ENCODE measurements around the gene RAPGEF4. TPM values are rescaled to one million over a fixed set of nuclear protein-coding genes. Genes with fewer than 3 reads are reported as not detected.
"Not testable (repeated sequence)": the region's sequence is repeated elsewhere in the genome, so short reads cannot be mapped to it uniquely, and the experiment has no call there.

The RAPGEF4 gene
- polyA plus RNA-seq, 1 experiment: 1.3 TPM

DNA sequence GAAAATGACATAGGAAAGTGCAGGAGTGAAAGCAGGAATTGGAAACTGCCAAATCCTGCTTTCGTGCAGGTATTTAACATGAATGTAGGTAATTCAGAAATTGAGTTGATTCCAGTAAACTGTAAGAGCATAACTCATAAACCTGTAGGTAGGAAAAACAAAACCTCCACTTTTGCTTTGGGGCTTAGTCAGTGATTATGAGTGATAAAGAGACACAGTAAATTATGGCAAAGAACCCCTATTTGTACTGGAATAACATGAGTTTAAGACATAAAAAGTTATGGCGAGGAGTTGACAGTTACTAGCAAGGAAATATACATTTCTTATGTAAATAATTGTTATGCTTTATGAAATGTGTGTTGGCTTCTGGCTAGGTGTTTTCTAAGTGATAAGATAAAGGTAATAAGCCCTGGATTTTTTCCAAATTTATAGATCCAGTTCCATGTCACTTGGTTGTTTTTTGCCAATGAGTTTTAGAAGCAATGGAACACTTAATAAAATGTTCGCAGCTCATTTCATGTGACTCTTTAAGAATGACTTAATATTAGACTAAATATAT is 357.3 kb downstream of the RAPGEF4 start:
- CTCF ChIA-PET: interaction anchor here (3.0 to 3.2 kb wide), 2 partner anchors 65 to 118 kb away, joined by 20 to 24 read pairs; no protein-coding TSS in a partner anchor
- POLR2A ChIA-PET: no interaction called here
- no peak overlapping the region for H3K4me3 ChIP-seq (ENCODE audit: low read depth, low read length)
- no peaks in the 10 kb centered on the region for H3K27me3 ChIP-seq (ENCODE audit: control insufficient read depth, insufficient read depth, low read length)
- H3K9me3 ChIP-seq (ENCODE audit: control insufficient read depth, insufficient read depth, low read length): no peaks in the 10 kb centered on the region
- no peak for DNase-seq (ENCODE audit: low read depth, low spot score)
- H3K27ac ChIP-seq (ENCODE audit: low read depth, low read length): no peak overlapping the region
- TF ChIP-seq, protein P1, sequence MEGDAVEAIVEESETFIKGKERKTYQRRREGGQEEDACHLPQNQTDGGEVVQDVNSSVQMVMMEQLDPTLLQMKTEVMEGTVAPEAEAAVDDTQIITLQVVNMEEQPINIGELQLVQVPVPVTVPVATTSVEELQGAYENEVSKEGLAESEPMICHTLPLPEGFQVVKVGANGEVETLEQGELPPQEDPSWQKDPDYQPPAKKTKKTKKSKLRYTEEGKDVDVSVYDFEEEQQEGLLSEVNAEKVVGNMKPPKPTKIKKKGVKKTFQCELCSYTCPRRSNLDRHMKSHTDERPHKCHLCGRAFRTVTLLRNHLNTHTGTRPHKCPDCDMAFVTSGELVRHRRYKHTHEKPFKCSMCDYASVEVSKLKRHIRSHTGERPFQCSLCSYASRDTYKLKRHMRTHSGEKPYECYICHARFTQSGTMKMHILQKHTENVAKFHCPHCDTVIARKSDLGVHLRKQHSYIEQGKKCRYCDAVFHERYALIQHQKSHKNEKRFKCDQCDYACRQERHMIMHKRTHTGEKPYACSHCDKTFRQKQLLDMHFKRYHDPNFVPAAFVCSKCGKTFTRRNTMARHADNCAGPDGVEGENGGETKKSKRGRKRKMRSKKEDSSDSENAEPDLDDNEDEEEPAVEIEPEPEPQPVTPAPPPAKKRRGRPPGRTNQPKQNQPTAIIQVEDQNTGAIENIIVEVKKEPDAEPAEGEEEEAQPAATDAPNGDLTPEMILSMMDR (IDR thresholded peaks at IDR 0.05; ENCODE audit: low read depth, low read length): no peak

DNA sequence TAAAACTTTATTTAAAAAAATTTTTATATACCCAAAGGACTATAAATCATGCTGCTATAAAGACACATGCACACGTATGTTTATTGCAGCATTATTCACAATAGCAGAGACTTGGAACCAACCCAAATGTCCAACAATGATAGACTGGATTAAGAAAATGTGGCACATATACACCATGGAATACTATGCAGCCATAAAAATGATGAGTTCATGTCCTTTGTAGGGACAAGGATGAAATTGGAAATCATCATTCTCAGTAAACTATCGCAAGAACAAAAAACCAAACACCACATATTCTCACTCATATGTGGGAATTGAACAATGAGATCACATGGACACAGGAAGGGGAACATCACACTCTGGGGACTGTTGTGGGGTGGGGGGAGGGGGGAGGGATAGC is 358.0 kb downstream of the RAPGEF4 start:
- POLR2A ChIA-PET; CTCF ChIA-PET; DNase-seq (ENCODE audit: low read depth, low spot score); H3K27me3 ChIP-seq (ENCODE audit: control insufficient read depth, insufficient read depth, low read length); H3K27ac ChIP-seq (ENCODE audit: low read depth, low read length); H3K4me3 ChIP-seq (ENCODE audit: low read depth, low read length); H3K9me3 ChIP-seq (ENCODE audit: control insufficient read depth, insufficient read depth, low read length): not testable (repeated sequence)

DNA sequence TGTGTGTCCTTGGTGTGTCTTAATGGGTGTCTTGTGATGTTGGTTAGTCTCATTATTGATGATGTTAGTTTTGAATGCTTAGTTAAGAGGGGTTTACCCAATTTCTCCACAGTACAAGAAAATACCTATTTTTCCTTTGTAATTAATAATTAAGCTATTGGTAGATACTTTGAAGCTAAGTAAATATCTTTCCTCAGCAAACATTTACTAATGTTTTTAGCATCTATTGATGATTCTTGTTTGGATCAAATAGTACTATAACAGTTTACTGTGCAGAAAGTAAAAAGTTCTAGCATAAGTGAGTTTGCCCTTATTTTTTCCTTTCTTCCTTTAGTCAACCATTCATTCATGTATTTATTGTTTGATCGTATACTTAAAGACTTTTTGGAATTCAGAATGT is 359.1 kb downstream of the RAPGEF4 start:
- Histone ChIP-seq H3K27ac (ENCODE audit: low read depth, low read length) (no peak overlapping the region), H3K4me3 (ENCODE audit: low read depth, low read length) (no peak overlapping the region), H3K27me3 (ENCODE audit: control insufficient read depth, insufficient read depth, low read length) (no peaks in the 10 kb centered on the region), H3K9me3 (ENCODE audit: control insufficient read depth, insufficient read depth, low read length) (no peaks in the 10 kb centered on the region)
- DNase-seq (ENCODE audit: low read depth, low spot score): no peak
- TF ChIP-seq, protein P1 (IDR thresholded peaks at IDR 0.05; ENCODE audit: low read depth, low read length): no peak
- CTCF ChIA-PET: interaction anchor here (0.6 to 1.6 kb wide), 4 partner anchors 10 to 116 kb away, joined by 3 to 4 read pairs (median 3); no protein-coding TSS in a partner anchor
- POLR2A ChIA-PET: no interaction called here

DNA sequence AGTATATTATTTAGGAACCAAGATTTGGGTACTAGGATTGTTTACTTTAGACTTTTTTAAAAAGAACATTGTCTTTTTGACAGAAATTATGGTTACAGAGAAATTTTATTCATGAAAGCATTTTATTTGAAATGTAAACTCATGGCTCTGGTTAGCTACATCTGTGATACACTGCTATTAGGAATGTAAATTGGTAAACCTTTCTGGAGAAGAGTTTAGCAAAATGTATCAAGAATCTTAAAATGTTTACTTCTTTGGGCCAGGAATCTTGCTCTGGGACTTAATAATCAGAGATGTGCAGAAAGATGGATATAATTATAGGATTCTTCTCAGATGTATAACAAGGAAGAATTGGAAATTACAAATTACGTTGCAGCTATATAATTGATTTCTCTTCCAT is 359.7 kb downstream of the RAPGEF4 start:
- CTCF ChIA-PET: interaction anchor here (0.6 to 1.6 kb wide), 5 partner anchors 11 to 115 kb away, joined by 3 to 4 read pairs (median 3); no protein-coding TSS in a partner anchor
- POLR2A ChIA-PET: no interaction called here
- Histone ChIP-seq H3K4me3 (ENCODE audit: low read depth, low read length) (no peak overlapping the region), H3K27me3 (ENCODE audit: control insufficient read depth, insufficient read depth, low read length) (no peaks in the 10 kb centered on the region), H3K9me3 (ENCODE audit: control insufficient read depth, insufficient read depth, low read length) (no peaks in the 10 kb centered on the region), H3K27ac (ENCODE audit: low read depth, low read length) (no peak overlapping the region)
- TF ChIP-seq, protein P1 (IDR thresholded peaks at IDR 0.05; ENCODE audit: low read depth, low read length): no peak
- no peak for DNase-seq (ENCODE audit: low read depth, low spot score)

DNA sequence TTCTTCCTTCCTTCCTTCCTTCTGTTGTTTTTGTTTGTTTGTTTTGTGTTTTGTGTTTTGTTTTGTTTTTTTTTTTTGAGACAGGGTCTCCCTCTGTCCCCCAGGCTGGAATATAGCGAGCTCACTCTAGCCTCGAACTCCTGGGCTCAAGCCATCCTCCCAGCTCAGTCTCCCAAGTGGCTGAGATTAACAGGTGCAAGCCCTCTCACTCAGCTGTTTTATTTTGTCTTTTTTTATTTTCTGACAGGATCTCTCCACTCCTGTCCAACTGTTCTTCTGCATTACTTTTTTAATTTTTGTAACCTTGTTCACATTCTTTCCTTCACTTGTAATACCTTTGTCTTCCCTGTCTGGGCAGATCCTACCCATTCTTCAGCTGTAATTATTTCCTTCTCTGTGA is 363.6 kb downstream of the RAPGEF4 start:
- Histone ChIP-seq H3K9me3 (ENCODE audit: control insufficient read depth, insufficient read depth, low read length) (no peaks in the 10 kb centered on the region), H3K27me3 (ENCODE audit: control insufficient read depth, insufficient read depth, low read length) (no peaks in the 10 kb centered on the region), H3K27ac (ENCODE audit: low read depth, low read length) (no peak overlapping the region), H3K4me3 (ENCODE audit: low read depth, low read length) (no peak overlapping the region)
- ChIA-PET POLR2A (no interaction called here), CTCF (interaction anchor here (1.9 kb wide), 1 partner anchor 111 kb away, joined by 5 read pairs; no protein-coding TSS in a partner anchor)
- DNase-seq (ENCODE audit: low read depth, low spot score): no peak
- TF ChIP-seq, protein P1 (IDR thresholded peaks at IDR 0.05; ENCODE audit: low read depth, low read length): no peak
